ENCODE measurements around the gene EFHC2. TPM values are rescaled to one million over a fixed set of nuclear protein-coding genes. Genes with fewer than 3 reads are reported as not detected.
A peak's percentile ranks its signal among the peaks of the same experiment; 100 is the strongest.

EFHC2 gene
- total and polyA plus RNA-seq, 12 donors = 1.5 to 17.9 (median 10.3) TPM

DNA sequence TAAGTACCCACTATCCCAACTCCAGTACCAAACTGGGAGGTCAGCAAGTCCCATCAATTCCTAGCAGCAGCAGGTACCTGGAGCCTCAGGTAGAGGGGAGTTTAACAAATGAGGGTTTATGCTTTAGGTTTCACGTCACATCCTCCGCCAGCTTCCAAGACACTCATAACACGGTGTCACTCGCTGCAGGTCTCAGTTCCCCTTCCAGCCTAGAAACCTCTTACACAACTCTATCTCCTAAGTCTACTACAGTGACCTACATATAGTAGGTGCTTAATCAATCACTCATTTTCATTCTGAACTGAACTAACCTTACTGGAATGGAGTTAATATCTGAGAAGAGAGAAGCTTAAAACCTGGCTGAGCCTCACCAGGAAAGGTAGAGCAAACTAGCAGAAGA is 96.0 kb downstream of the EFHC2 start:
- no peaks in the 10 kb centered on the region for H3K9me3 ChIP-seq
- H3K4me3 ChIP-seq = no peak overlapping the region
- H3K4me1 ChIP-seq = peaks cover 0 to under 1% (median 0%) of the 10 kb centered on the region in 9 donors
- H3K36me3 ChIP-seq = no peaks in the 10 kb centered on the region
- H3K27me3 ChIP-seq = peaks cover 0 to 76% (median 0%) of the 10 kb centered on the region in 7 donors
- WGBS, 2 donors = 90 to 97% methylated on average over 4 of the region's 4 CpGs
- intact Hi-C loops (cut with DNase I) = loop anchor here in 7 of 10 donors (5.0 to 10.0 kb wide), 3 partner anchors 283 to 293 kb away; no protein-coding TSS in a partner anchor
- DNase-seq = no peak
- TF ChIP-seq, protein P1, sequence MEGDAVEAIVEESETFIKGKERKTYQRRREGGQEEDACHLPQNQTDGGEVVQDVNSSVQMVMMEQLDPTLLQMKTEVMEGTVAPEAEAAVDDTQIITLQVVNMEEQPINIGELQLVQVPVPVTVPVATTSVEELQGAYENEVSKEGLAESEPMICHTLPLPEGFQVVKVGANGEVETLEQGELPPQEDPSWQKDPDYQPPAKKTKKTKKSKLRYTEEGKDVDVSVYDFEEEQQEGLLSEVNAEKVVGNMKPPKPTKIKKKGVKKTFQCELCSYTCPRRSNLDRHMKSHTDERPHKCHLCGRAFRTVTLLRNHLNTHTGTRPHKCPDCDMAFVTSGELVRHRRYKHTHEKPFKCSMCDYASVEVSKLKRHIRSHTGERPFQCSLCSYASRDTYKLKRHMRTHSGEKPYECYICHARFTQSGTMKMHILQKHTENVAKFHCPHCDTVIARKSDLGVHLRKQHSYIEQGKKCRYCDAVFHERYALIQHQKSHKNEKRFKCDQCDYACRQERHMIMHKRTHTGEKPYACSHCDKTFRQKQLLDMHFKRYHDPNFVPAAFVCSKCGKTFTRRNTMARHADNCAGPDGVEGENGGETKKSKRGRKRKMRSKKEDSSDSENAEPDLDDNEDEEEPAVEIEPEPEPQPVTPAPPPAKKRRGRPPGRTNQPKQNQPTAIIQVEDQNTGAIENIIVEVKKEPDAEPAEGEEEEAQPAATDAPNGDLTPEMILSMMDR (IDR thresholded peaks at IDR 0.05) = no peak
- ATAC-seq = no peak
- no peak overlapping the region for H3K27ac ChIP-seq

DNA sequence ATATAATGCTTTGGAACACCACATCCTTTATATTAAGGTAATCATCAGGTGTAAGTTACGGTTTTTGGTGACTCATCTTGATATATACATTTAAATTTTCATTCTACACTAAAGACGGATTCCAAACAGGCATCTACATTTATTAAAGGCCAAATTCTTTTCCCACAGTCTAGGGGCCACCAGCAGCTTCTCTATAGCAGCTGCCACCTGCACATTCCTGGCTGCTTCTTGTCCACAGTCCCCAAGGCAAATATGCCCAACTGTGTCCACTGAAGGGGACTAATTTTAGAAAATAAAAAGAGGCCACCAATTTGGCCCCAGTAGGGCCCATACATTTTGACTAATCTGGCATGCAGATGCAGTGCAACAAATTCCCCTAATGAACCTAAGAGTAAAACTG is 96.6 kb downstream of the EFHC2 start:
- Histone ChIP-seq H3K4me1 (no peaks in the 10 kb centered on the region), H3K27me3 (peaks cover 0 to 75% (median 0%) of the 10 kb centered on the region in 7 donors), H3K36me3 (no peaks in the 10 kb centered on the region), H3K27ac (no peak overlapping the region), H3K4me3 (no peak overlapping the region), H3K9me3 (no peaks in the 10 kb centered on the region)
- ATAC-seq = no peak
- intact Hi-C loops (cut with DNase I) = loop anchor here in 7 of 10 donors (5.0 to 10.0 kb wide), 3 partner anchors 282 to 292 kb away; no protein-coding TSS in a partner anchor
- 92 to 95% methylated on average over 2 of the region's 2 CpGs for WGBS, 2 donors
- DNase-seq = no peak
- TF ChIP-seq, protein P1 (IDR thresholded peaks at IDR 0.05) = no peak

DNA sequence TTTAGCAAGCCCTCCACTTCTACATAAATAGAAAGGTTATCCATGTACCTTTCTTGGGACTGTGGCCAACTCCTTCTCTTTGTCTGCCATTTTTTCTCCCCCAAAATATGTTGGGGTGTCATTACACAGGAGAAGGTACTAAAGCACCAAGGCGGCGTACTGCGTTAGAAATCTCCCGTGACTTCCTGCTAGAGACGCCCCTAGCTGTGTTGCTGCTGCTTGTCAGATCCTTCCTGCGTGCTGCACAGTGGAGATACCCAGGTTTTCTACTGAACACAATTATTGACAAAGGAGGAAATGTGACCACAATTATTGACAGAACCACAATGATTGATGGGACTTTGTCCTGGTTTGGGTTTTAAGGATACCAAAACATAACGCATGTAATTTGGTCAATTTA is 97.7 kb downstream of the EFHC2 start:
- DNase-seq (no peak), ATAC-seq (no peak)
- TF ChIP-seq, protein P1 (IDR thresholded peaks at IDR 0.05) = no peak
- Histone ChIP-seq H3K36me3 (no peaks in the 10 kb centered on the region), H3K4me3 (no peak overlapping the region), H3K27ac (no peak overlapping the region), H3K9me3 (no peaks in the 10 kb centered on the region), H3K4me1 (no peaks in the 10 kb centered on the region), H3K27me3 (peaks cover 0 to 74% (median 0%) of the 10 kb centered on the region in 7 donors)
- intact Hi-C loops (cut with DNase I) = loop anchor here in 7 of 10 donors (5.0 to 10.0 kb wide), 3 partner anchors 281 to 291 kb away; no protein-coding TSS in a partner anchor
- WGBS, 2 donors = 75 to 80% methylated on average over 7 of the region's 7 CpGs

DNA sequence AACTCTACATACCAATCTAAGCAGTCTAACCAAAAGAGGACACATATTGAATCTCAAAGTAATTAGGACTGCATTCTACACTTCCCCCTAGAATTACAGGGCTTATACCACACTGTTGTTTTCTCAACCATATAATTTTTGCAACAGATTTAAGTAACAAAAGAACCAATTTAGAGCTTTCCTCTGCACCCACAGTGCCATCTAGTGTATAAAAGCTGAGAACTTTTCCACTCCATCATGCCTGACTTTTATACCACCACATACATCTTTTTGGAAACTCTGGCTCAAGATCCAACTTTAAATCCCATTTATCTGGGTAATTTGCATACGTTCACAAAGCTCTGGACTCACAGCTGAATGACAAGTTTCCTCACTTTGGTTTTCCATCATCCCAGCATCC is 99.5 kb downstream of the EFHC2 start:
- TF ChIP-seq, protein P1 (IDR thresholded peaks at IDR 0.05) = peak in 8 of 9 donors; percentile 5 to 57 (median 43)
- 30 to 59% methylated on average over 1 of the region's 1 CpG for WGBS, 2 donors
- H3K4me1 ChIP-seq = no peaks in the 10 kb centered on the region

More for the DNA sequence above, 99.5 kb downstream of the EFHC2 start:
- no peak overlapping the region for H3K27ac ChIP-seq
- no peak overlapping the region for H3K4me3 ChIP-seq
- ATAC-seq (no peak), DNase-seq (no peak)
- no peaks in the 10 kb centered on the region for H3K36me3 ChIP-seq
- H3K9me3 ChIP-seq = no peaks in the 10 kb centered on the region
- intact Hi-C loops (cut with DNase I) = loop anchor here in 8 of 10 donors (5.0 to 10.0 kb wide), 4 partner anchors 279 to 289 kb away; no protein-coding TSS in a partner anchor
- H3K27me3 ChIP-seq = peaks cover 0 to 79% (median 0%) of the 10 kb centered on the region in 7 donors
